H1 (cell line): ENCODE results near the gene TGFBR1.

Source experiments
- TAF1 ChIP-seq: IDR thresholded peaks from 2 replicates; pipeline ENCODE4 v1.6.1; 2011; ENCODE audit warnings: mild to moderate bottlenecking, low read depth, low read length
- TF ChIP-seq, protein P1 (sequence below), 3 experiments: IDR thresholded peaks; 1 replicate in 2 of 3; 2 replicates in 1 of 3; pipeline versions ENCODE4 v1.5.1 to v1.6.1; 2011; ENCODE audit warnings: low read length in 3 of 3, mild to moderate bottlenecking in 3 of 3, inconsistent platforms in 2 of 3, low read depth in 1 of 3, moderate library complexity in 1 of 3; ENCODE audit not compliant: insufficient read depth in 1 of 3; ENCODE audit errors: control extremely low read depth in 1 of 3

DNA sequence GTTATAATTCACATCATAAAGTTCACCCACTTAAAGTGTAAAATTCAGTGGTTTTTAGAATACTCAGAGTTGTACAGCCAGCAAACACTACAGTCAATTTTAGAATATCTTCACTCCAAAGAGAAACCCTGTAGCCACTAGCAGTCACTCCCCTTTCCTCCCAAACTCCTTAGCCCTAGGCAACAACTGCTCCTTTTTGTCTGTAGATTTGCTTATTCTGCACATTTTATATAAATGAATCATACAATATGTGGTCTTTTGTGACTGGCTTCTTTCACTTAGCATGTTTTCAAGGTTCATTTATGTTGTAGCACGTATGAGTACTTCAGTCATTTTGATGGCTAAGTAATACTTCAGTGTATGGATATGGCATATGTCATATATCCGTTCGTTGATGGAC, 38.7 kb downstream of the TGFBR1 start:
- TF ChIP-seq, protein P1, sequence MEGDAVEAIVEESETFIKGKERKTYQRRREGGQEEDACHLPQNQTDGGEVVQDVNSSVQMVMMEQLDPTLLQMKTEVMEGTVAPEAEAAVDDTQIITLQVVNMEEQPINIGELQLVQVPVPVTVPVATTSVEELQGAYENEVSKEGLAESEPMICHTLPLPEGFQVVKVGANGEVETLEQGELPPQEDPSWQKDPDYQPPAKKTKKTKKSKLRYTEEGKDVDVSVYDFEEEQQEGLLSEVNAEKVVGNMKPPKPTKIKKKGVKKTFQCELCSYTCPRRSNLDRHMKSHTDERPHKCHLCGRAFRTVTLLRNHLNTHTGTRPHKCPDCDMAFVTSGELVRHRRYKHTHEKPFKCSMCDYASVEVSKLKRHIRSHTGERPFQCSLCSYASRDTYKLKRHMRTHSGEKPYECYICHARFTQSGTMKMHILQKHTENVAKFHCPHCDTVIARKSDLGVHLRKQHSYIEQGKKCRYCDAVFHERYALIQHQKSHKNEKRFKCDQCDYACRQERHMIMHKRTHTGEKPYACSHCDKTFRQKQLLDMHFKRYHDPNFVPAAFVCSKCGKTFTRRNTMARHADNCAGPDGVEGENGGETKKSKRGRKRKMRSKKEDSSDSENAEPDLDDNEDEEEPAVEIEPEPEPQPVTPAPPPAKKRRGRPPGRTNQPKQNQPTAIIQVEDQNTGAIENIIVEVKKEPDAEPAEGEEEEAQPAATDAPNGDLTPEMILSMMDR (IDR thresholded peaks at IDR 0.05; ENCODE audit: control extremely low read depth in 1 of 3, insufficient read depth in 1 of 3, low read depth in 1 of 3, low read length in 3 of 3): no peak
- TF ChIP-seq TAF1: no peak
